KMS-11 (cell line): Measurements from ENCODE around the gene NUPR1.

Experiments
- H2AFZ ChIP-seq: fragments of 200-600 bp; sonication (generic); 2 replicates; pipeline ENCODE4 v1.6.1; 2016; ENCODE audit warnings: antibody characterized with exemption, mixed run types, low read depth
- H3K27ac ChIP-seq: fragments of 200-600 bp; sonication (generic); 2 replicates; pipeline ENCODE4 v1.6.1; 2016; ENCODE audit warnings: mild to moderate bottlenecking, mixed run types
- H3K27me3 ChIP-seq: fragments of 200-600 bp; sonication (generic); 2 replicates; pipeline ENCODE4 v1.6.1; 2017; ENCODE audit warnings: mild to moderate bottlenecking, low read depth, mixed run types, moderate library complexity; ENCODE audit not compliant: insufficient read depth
- H3K36me3 ChIP-seq: fragments of 200-600 bp; sonication (generic); 2 replicates; pipeline ENCODE4 v1.6.1; 2017; ENCODE audit warnings: mild to moderate bottlenecking, mixed run types; ENCODE audit not compliant: insufficient read depth
- H3K4me1 ChIP-seq: fragments of 200-600 bp; sonication (generic); 2 replicates; pipeline ENCODE4 v1.6.1; 2016; ENCODE audit warnings: mild to moderate bottlenecking, low read depth, mixed run types; ENCODE audit not compliant: poor library complexity, severe bottlenecking
- H3K4me2 ChIP-seq: fragments of 200-600 bp; sonication (generic); 2 replicates; pipeline ENCODE4 v1.7.0; 2016; ENCODE audit warnings: mild to moderate bottlenecking, mixed run types
- H3K4me3 ChIP-seq: fragments of 200-600 bp; sonication (generic); IDR thresholded peaks from 2 replicates; pipeline ENCODE4 v1.6.1; 2017; ENCODE audit warnings: low read depth, low read length, mixed read lengths; ENCODE audit not compliant: insufficient read depth
- H3K79me2 ChIP-seq: fragments of 200-600 bp; sonication (generic); 2 replicates; pipeline ENCODE4 v1.6.1; 2016; ENCODE audit warnings: low read depth, mixed run types; ENCODE audit not compliant: insufficient read depth
- H3K9ac ChIP-seq: fragments of 200-600 bp; sonication (generic); 2 replicates; pipeline ENCODE4 v1.6.1; 2016; ENCODE audit warnings: mild to moderate bottlenecking, mixed run types
- H4K20me1 ChIP-seq: fragments of 200-600 bp; sonication (generic); 2 replicates; pipeline ENCODE4 v1.6.1; 2016; ENCODE audit warnings: mild to moderate bottlenecking, mixed run types; ENCODE audit not compliant: insufficient read depth
- TF ChIP-seq, protein P1 (sequence below): fragments of 200-600 bp; sonication (generic); conservative IDR thresholded peaks from 2 replicates; pipeline ENCODE4 v1.6.1; 2017; ENCODE audit warnings: low read depth, mild to moderate bottlenecking, antibody characterized with exemption, low read length, moderate library complexity, mixed read lengths

NUPR1 gene

GRCh38 chr16:28580726-28581315, 42.0 kb upstream of the NUPR1 start:
- TF ChIP-seq, protein P1, sequence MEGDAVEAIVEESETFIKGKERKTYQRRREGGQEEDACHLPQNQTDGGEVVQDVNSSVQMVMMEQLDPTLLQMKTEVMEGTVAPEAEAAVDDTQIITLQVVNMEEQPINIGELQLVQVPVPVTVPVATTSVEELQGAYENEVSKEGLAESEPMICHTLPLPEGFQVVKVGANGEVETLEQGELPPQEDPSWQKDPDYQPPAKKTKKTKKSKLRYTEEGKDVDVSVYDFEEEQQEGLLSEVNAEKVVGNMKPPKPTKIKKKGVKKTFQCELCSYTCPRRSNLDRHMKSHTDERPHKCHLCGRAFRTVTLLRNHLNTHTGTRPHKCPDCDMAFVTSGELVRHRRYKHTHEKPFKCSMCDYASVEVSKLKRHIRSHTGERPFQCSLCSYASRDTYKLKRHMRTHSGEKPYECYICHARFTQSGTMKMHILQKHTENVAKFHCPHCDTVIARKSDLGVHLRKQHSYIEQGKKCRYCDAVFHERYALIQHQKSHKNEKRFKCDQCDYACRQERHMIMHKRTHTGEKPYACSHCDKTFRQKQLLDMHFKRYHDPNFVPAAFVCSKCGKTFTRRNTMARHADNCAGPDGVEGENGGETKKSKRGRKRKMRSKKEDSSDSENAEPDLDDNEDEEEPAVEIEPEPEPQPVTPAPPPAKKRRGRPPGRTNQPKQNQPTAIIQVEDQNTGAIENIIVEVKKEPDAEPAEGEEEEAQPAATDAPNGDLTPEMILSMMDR: no peak
- Histone ChIP-seq H3K4me1 (no peaks in the 10 kb centered on the region), H3K36me3 (no peaks in the 10 kb centered on the region), H3K27ac (no peak overlapping the region), H2AFZ (no peak overlapping the region), H4K20me1 (no peaks in the 10 kb centered on the region), H3K4me2 (no peak overlapping the region), H3K27me3 (no peaks in the 10 kb centered on the region), H3K79me2 (no peaks in the 10 kb centered on the region), H3K4me3 (no peak overlapping the region), H3K9ac (no peak overlapping the region)

DNA sequence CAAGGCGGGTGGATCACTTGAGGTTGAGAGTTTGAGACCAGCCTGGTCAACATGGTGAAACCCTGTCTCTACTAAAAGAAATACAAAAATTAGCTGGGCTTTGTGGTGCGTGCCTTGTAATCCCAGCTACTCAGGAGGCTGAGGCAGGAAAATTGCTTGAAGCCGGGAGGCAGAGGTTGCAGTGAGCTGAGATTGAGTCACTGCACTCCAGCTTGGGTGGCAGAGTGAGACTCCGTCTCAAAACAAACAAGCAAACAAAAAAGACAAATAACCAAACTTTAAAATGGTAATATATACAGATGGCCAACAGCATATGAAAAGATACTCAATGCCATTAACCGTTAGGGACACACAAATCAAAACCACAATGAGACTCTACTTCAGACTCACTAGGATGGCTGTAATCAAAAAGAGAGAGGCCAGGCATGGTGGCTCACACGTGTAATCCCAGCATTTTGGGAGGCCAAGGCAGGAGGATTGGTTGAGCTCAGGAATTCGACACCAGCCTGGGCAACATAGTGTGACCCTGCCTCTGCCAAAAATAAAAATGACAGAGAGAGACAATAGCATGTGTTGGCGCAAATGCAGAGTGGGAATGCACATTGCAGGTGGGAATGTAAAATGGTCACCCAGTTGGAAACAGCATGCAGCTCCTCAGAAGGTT, 36.8 kb upstream of the NUPR1 start:
- no peak overlapping the region for H3K4me3 ChIP-seq
- no peak overlapping the region for H3K27ac ChIP-seq
- no peaks in the 10 kb centered on the region for H3K79me2 ChIP-seq
- H2AFZ ChIP-seq: no peak overlapping the region
- H3K9ac ChIP-seq: no peak overlapping the region
- H3K4me2 ChIP-seq: no peak overlapping the region
- H3K36me3 ChIP-seq: no peaks in the 10 kb centered on the region
- no peaks in the 10 kb centered on the region for H3K27me3 ChIP-seq
- TF ChIP-seq, protein P1: no peak
- no peaks in the 10 kb centered on the region for H4K20me1 ChIP-seq
- no peaks in the 10 kb centered on the region for H3K4me1 ChIP-seq

DNA sequence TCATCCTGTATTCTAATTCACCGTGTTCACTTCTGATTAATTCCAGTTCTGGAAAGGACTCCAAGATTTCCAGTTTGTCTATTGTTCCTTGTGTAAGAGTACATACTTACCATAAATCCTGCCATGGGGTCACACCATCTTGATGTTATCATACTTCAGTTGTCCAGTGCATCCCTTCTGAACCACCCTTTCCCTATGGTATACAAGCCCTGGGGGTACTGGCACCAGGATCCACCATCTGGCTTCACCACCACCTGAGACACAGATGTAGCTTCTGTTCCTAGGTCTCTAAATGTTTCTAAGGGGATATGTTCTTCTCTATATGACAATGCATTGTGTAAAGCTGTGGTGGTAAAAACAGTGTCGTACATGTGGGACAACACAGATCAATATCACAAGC, 36.2 kb upstream of the NUPR1 start:
- Histone ChIP-seq H3K4me3 (no peak overlapping the region), H3K9ac (no peak overlapping the region), H3K4me2 (no peak overlapping the region), H3K27ac (no peak overlapping the region), H3K27me3 (no peaks in the 10 kb centered on the region), H3K4me1 (no peaks in the 10 kb centered on the region), H4K20me1 (no peaks in the 10 kb centered on the region), H3K79me2 (no peaks in the 10 kb centered on the region), H2AFZ (no peak overlapping the region), H3K36me3 (no peaks in the 10 kb centered on the region)
- TF ChIP-seq, protein P1: no peak

DNA sequence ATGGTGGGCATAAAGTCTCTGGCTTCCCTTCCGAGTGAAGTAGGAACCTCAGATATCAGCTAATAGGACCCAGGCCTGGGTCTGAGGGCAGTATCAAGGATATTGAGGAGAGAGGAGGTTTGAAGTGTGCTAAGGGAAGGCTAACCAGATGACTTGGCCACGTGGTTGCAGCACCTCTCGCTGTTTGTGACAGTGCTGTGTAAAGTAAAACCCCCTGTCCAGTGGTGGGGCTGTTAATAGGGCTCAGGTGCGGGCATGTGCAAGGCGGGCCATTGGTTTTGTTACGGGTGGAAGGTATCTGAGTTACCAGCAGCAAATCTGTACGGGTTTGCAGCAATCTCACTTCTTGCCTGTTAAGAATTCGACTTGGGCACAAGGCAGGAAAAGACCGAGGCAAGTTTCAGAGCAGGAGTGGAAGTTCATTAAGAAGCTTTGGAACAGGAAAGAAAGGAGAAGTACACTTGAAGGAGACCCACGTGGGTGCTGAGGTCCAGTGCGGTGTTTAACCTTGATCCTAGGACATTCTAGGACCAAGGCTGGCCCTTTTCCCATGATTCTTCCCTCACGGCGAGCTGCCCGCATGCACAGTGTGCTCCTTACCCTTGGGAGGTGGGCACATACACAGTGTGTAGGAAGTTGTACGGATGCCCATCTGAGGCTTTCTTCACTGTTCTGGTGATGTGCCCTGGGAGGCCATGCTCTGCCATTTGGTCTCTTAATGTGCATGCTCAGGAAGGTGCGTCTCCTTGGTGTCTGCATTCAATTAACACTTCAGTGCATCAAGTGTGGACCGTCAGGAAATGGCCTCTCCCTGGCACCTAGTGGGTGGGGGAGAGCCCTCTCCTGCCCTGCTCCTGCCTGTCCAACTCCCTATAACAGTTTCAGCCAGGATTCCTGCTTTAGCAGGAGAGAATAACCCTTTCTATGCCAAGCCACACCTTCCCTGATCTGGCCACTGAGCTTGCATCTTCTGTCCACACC, 35.3 kb upstream of the NUPR1 start:
- Histone ChIP-seq H3K9ac (no peak overlapping the region), H3K79me2 (no peaks in the 10 kb centered on the region), H2AFZ (no peak overlapping the region), H3K27me3 (no peaks in the 10 kb centered on the region), H3K4me3 (no peak overlapping the region), H3K36me3 (no peaks in the 10 kb centered on the region), H3K27ac (no peak overlapping the region), H4K20me1 (no peaks in the 10 kb centered on the region), H3K4me2 (no peak overlapping the region), H3K4me1 (no peaks in the 10 kb centered on the region)
- TF ChIP-seq, protein P1: no peak
